Medulla oblongata (tissue), 1 donor: ENCODE results near the gene PINK1.

Source experiments
- DNase-seq: peaks from one replicate; pipeline ENCODE4 v3.0.0-alpha.2; 2015; ENCODE audit errors: extremely low spot score

Gene PINK1

GRCh38 chr1:20610970-20611369 is 22.3 kb upstream of the PINK1 start:
- DNase-seq: no peak

GRCh38 chr1:20611652-20612051 is 21.6 kb upstream of the PINK1 start:
- DNase-seq: no peak

- no peak for DNase-seq
These were observed 21.0 kb upstream of the PINK1 start for GRCh38 chr1:20612221-20612746.

GRCh38 chr1:20614131-20614579 is 19.1 kb upstream of the PINK1 start:
- no peak for DNase-seq

GRCh38 chr1:20615946-20616846 is 17.1 kb upstream of the PINK1 start:
- no peak for DNase-seq

- no peak for DNase-seq
These were observed 16.3 kb upstream of the PINK1 start for GRCh38 chr1:20616847-20617487.

- DNase-seq: no peak
These were observed 14.7 kb upstream of the PINK1 start for GRCh38 chr1:20618550-20618949.

GRCh38 chr1:20619999-20620398 is 13.3 kb upstream of the PINK1 start:
- no peak for DNase-seq

GRCh38 chr1:20621012-20621411 is 12.2 kb upstream of the PINK1 start:
- DNase-seq: no peak

GRCh38 chr1:20624709-20625108 is 8.5 kb upstream of the PINK1 start:
- DNase-seq: no peak

- DNase-seq: no peak
These were observed 7.8 kb upstream of the PINK1 start for GRCh38 chr1:20625176-20626097.

- no peak for DNase-seq
These were observed 7.2 kb upstream of the PINK1 start for GRCh38 chr1:20626098-20626427.

GRCh38 chr1:20626524-20626923 is 6.7 kb upstream of the PINK1 start:
- DNase-seq: no peak

GRCh38 chr1:20630729-20631128 is 2.5 kb upstream of the PINK1 start:
- no peak for DNase-seq

- DNase-seq: no peak
These were observed 872 bp upstream of the PINK1 start for GRCh38 chr1:20632386-20632785.

- no peak for DNase-seq
These were observed 871 bp downstream of the PINK1 start for GRCh38 chr1:20634065-20634593.

GRCh38 chr1:20634594-20635084 is 1.4 kb downstream of the PINK1 start:
- DNase-seq: peak; percentile 19

- no peak for DNase-seq
These were observed 3.6 kb downstream of the PINK1 start for GRCh38 chr1:20636785-20637347.

GRCh38 chr1:20640183-20640597 is 6.9 kb downstream of the PINK1 start:
- DNase-seq: peak; percentile 57

GRCh38 chr1:20641975-20642374 is 8.7 kb downstream of the PINK1 start:
- no peak for DNase-seq

GRCh38 chr1:20643080-20643479 is 9.8 kb downstream of the PINK1 start:
- DNase-seq: no peak
